SU-DHL-6 (cell line): ENCODE results near the gene TLL2.

Experiments
- H2AFZ ChIP-seq: fragments of 200-600 bp; sonication (generic); 2 replicates; pipeline ENCODE4 v1.6.1; 2014; ENCODE audit warnings: low read depth, mild to moderate bottlenecking, moderate library complexity, mixed read lengths, antibody characterized with exemption, low read length; ENCODE audit not compliant: severe bottlenecking
- H3F3A ChIP-seq: fragments of 200-600 bp; shearing (Covaris generic); 2 replicates; pipeline ENCODE4 v1.6.0; 2016; ENCODE audit warnings: antibody characterized with exemption, mild to moderate bottlenecking; ENCODE audit not compliant: insufficient read depth
- H3K27ac ChIP-seq: fragments of 200-600 bp; sonication (generic); 2 replicates; pipeline ENCODE4 v1.5.1; 2016; ENCODE audit warnings: low read depth, mild to moderate bottlenecking, low read length, moderate library complexity, mixed read lengths
- H3K27me3 ChIP-seq: fragments of 200-600 bp; sonication (generic), shearing (Covaris generic); 2 replicates; pipeline ENCODE4 v1.6.0; 2014; ENCODE audit warnings: mild to moderate bottlenecking, low read length
- H3K36me3 ChIP-seq: fragments of 200-600 bp; sonication (generic); 2 replicates; pipeline ENCODE4 v1.6.1; 2014; ENCODE audit warnings: mild to moderate bottlenecking, low read length, mixed read lengths
- H3K4me2 ChIP-seq: fragments of 300-600, 200-600 bp; shearing (Covaris generic), sonication (generic); 2 replicates; pipeline ENCODE4 v1.6.0; 2014; ENCODE audit warnings: low read length, low read depth, mild to moderate bottlenecking; ENCODE audit not compliant: poor library complexity, severe bottlenecking
- H3K4me3 ChIP-seq: fragments of 200-600 bp; sonication (generic); 2 replicates; pipeline ENCODE4 v1.5.1; 2014; ENCODE audit warnings: antibody characterized with exemption, low read length, mild to moderate bottlenecking, mixed read lengths; ENCODE audit not compliant: insufficient read depth, poor library complexity, severe bottlenecking
- H3K79me2 ChIP-seq: fragments of 200-600 bp; sonication (generic); 2 replicates; pipeline ENCODE4 v1.6.1; 2014; ENCODE audit warnings: mild to moderate bottlenecking, low read length, moderate library complexity; ENCODE audit not compliant: insufficient read depth
- H3K9ac ChIP-seq: fragments of 200-600 bp; sonication (generic); 2 replicates; pipeline ENCODE4 v1.7.0; 2014; ENCODE audit warnings: mild to moderate bottlenecking, low read length
- H3K9me2 ChIP-seq: fragments of 200-600 bp; sonication (generic); replicated peaks from 2 replicates; pipeline ENCODE4 v1.6.1; 2014; ENCODE audit warnings: low read length; ENCODE audit not compliant: insufficient read depth
- H3K9me3 ChIP-seq: fragments of 200-600 bp; sonication (generic); 2 replicates; pipeline ENCODE4 v1.6.1; 2014; ENCODE audit warnings: low read length, mixed read lengths; ENCODE audit not compliant: insufficient read depth
- H4K20me1 ChIP-seq: fragments of 200-600 bp; sonication (generic); 2 replicates; pipeline ENCODE4 v1.6.1; 2014; ENCODE audit warnings: low read depth, mild to moderate bottlenecking, antibody characterized with exemption, low read length, moderate library complexity, mixed read lengths
- CTCF ChIP-seq: fragments of 200-600 bp; sonication (generic); IDR thresholded peaks from one replicate; pipeline ENCODE4 v1.5.1; 2017; ENCODE audit warnings: antibody characterized with exemption, mild to moderate bottlenecking, low read length, moderate library complexity; ENCODE audit not compliant: insufficient read depth, poor library complexity, severe bottlenecking
- EZH2phosphoT487 ChIP-seq: fragments of 200-600 bp; sonication (generic), shearing (Covaris generic); conservative IDR thresholded peaks from 2 replicates; pipeline ENCODE4 v1.6.1; 2018; ENCODE audit warnings: mild to moderate bottlenecking, antibody characterized with exemption, low read length, moderate library complexity, mixed read lengths

The TLL2 gene

GRCh38 chr10:96497391-96497790 lies 16.3 kb downstream of the TLL2 start:
- H3K9me3 ChIP-seq, result no peaks in the 10 kb centered on the region
- no peak overlapping the region for H3K4me2 ChIP-seq
- no peak overlapping the region for H3K27ac ChIP-seq
- TF ChIP-seq CTCF (no peak), EZH2phosphoT487 (no peak)
- no peaks in the 10 kb centered on the region for H3F3A ChIP-seq
- no peaks in the 10 kb centered on the region for H3K36me3 ChIP-seq
- no peak overlapping the region for H3K9ac ChIP-seq
- no peaks in the 10 kb centered on the region for H3K9me2 ChIP-seq
- no peak overlapping the region for H2AFZ ChIP-seq
- no peaks in the 10 kb centered on the region for H3K27me3 ChIP-seq
- no peaks in the 10 kb centered on the region for H4K20me1 ChIP-seq
- no peaks in the 10 kb centered on the region for H3K79me2 ChIP-seq
- no peak overlapping the region for H3K4me3 ChIP-seq

GRCh38 chr10:96496281-96496925 lies 17.3 kb downstream of the TLL2 start:
- Histone ChIP-seq H2AFZ (no peak overlapping the region), H3K36me3 (no peaks in the 10 kb centered on the region), H4K20me1 (no peaks in the 10 kb centered on the region), H3K27ac (no peak overlapping the region), H3K4me2 (no peak overlapping the region), H3K79me2 (no peaks in the 10 kb centered on the region), H3K4me3 (no peak overlapping the region), H3F3A (no peaks in the 10 kb centered on the region), H3K9ac (no peak overlapping the region), H3K27me3 (no peaks in the 10 kb centered on the region), H3K9me3 (no peaks in the 10 kb centered on the region), H3K9me2 (no peaks in the 10 kb centered on the region)
- no peak for TF ChIP-seq EZH2phosphoT487
- no peak for TF ChIP-seq CTCF

DNA sequence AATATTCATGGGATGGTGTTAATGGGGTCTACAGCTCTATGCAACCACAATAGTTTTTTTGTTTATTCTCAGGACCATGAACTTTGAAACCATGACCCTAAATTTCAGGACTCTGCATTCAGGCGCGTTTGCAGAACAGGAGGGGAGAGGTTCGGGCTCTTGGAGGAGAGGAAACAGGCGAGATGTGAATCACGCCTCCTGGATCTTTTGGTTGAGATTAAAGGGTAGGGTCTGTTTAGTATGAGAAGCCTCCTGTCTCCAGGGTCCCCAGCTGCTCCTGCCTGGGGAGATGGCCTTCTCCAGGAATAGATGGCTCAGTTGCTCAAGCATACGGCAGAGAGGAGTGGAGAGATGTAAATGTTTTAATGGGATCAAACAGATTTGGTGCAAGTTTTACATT lies 18.2 kb downstream of the TLL2 start:
- Histone ChIP-seq H3K9me2 (no peaks in the 10 kb centered on the region), H3K27me3 (no peaks in the 10 kb centered on the region), H3K4me2 (no peak overlapping the region), H3K9ac (no peak overlapping the region), H3F3A (no peaks in the 10 kb centered on the region), H3K36me3 (no peaks in the 10 kb centered on the region), H3K27ac (no peak overlapping the region), H3K4me3 (no peak overlapping the region), H3K9me3 (no peaks in the 10 kb centered on the region), H4K20me1 (no peaks in the 10 kb centered on the region), H3K79me2 (no peaks in the 10 kb centered on the region), H2AFZ (no peak overlapping the region)
- TF ChIP-seq EZH2phosphoT487, result no peak
- TF ChIP-seq CTCF, result no peak
